OCI-LY7 (cell line): ENCODE data around the gene E2F7. TPM values are rescaled to one million over a fixed set of nuclear protein-coding genes. Genes with fewer than 3 reads are reported as not detected.

ENCODE experiments used
- BruUV-seq: library from RNA; stranded (reverse); fragments of 400-500 nt; replicated peaks from 2 replicates; lab custom pipeline; 2021; lab: Mats Ljungman, UMichigan
- CTCF ChIA-PET: fragments of 300-600 bp; sonication (Branson Sonifier 250); formaldehyde crosslinking; loops from one replicate; lab custom pipeline; 2022; ENCODE audit warnings: antibody characterized with exemption; ENCODE audit not compliant: unreplicated experiment; lab: Charles Lee
- POLR2A ChIA-PET: fragments of 300-600 bp; sonication (Branson Sonifier 250); formaldehyde crosslinking; loops from one replicate; lab custom pipeline; 2022; ENCODE audit warnings: antibody characterized with exemption; lab: Charles Lee
- DNase-seq: peaks from one replicate; pipeline ENCODE4 v3.0.0-alpha.2; 2015; ENCODE audit warnings: low spot score
- H2AFZ ChIP-seq: fragments of 200-600 bp; sonication (generic), shearing (Covaris generic); 2 replicates; pipeline ENCODE4 v1.6.1; 2014; ENCODE audit warnings: mild to moderate bottlenecking, antibody characterized with exemption, low read length, moderate library complexity
- H3K27ac ChIP-seq: fragments of 200-600 bp; sonication (generic); 2 replicates; pipeline ENCODE4 v1.5.1; 2014; ENCODE audit warnings: mixed run types, low read depth, mild to moderate bottlenecking, moderate library complexity, low read length, inconsistent platforms; ENCODE audit not compliant: poor library complexity, severe bottlenecking
- H3K36me3 ChIP-seq: fragments of 200-600 bp; sonication (generic); 2 replicates; pipeline ENCODE4 v1.6.1; 2014; ENCODE audit warnings: mild to moderate bottlenecking, antibody characterized with exemption, low read length, moderate library complexity, mixed read lengths; ENCODE audit not compliant: insufficient read depth
- H3K4me1 ChIP-seq: fragments of 200-600 bp; sonication (generic); 2 replicates; pipeline ENCODE4 v1.5.1; 2014; ENCODE audit warnings: mild to moderate bottlenecking, low read length; ENCODE audit not compliant: insufficient read depth, poor library complexity, severe bottlenecking
- H3K4me2 ChIP-seq: fragments of 200-600 bp; sonication (generic); 2 replicates; pipeline ENCODE4 v1.6.1; 2014; ENCODE audit warnings: mild to moderate bottlenecking, low read length
- H3K4me3 ChIP-seq: fragments of 200-600 bp; sonication (generic); 2 replicates; pipeline ENCODE4 v1.5.1; 2014; ENCODE audit warnings: mild to moderate bottlenecking, low read depth, low read length; ENCODE audit not compliant: poor library complexity, severe bottlenecking
- H3K79me2 ChIP-seq: fragments of 200-600 bp; sonication (generic); 2 replicates; pipeline ENCODE4 v1.6.1; 2016; ENCODE audit warnings: low read depth, mild to moderate bottlenecking, low read length, moderate library complexity, mixed read lengths; ENCODE audit not compliant: insufficient read depth
- H3K9me2 ChIP-seq: fragments of 200-600 bp; sonication (generic); 2 replicates; pipeline ENCODE4 v1.6.1; 2016; ENCODE audit warnings: mild to moderate bottlenecking, low read length, mixed read lengths; ENCODE audit not compliant: insufficient read depth
- H3K9me3 ChIP-seq: fragments of 200-600 bp; sonication (generic); 2 replicates; pipeline ENCODE4 v1.6.1; 2014; ENCODE audit warnings: mild to moderate bottlenecking, mixed run types, low read length, mixed read lengths
- H4K20me1 ChIP-seq: fragments of 200-600 bp; sonication (generic); 2 replicates; pipeline ENCODE4 v1.6.1; 2014; ENCODE audit warnings: mild to moderate bottlenecking, antibody characterized with exemption, low read length, moderate library complexity, mixed read lengths; ENCODE audit not compliant: insufficient read depth
- EZH2phosphoT487 ChIP-seq: fragments of 200-600 bp; sonication (generic); IDR thresholded peaks from 2 replicates; pipeline ENCODE4 v1.6.1; 2018; ENCODE audit warnings: low read depth, borderline replicate concordance, mild to moderate bottlenecking, mixed run types, antibody characterized with exemption, low read length, moderate library complexity, mixed read lengths
- intact Hi-C: fragments of 100-400 bp; cut with micrococcal nuclease; formaldehyde crosslinking; loops from one replicate; pipeline ENCODE4 v1.10.0; 2022; ENCODE audit not compliant: unreplicated experiment
- total RNA-seq, 2 experiments: library from RNA; depleted of rRNA in 1 of 2; stranded (reverse); fragments of >200 nt in 1 of 2; shearing (Covaris generic) in 1 of 2; gene quantifications; 2 replicates each; pipeline ENCODE4 v1.2.3, GENCODE V29; 2014 to 2022
- TF ChIP-seq, protein P1 (sequence below): fragments of 200-600 bp; sonication (generic); conservative IDR thresholded peaks from 2 replicates; pipeline ENCODE4 v1.5.1; 2014; ENCODE audit warnings: mild to moderate bottlenecking, antibody characterized with exemption, low read length, moderate library complexity, mixed read lengths

The E2F7 gene
- total RNA-seq, 2 experiments from 2014 or later, result 17.1 to 19.0 TPM

DNA sequence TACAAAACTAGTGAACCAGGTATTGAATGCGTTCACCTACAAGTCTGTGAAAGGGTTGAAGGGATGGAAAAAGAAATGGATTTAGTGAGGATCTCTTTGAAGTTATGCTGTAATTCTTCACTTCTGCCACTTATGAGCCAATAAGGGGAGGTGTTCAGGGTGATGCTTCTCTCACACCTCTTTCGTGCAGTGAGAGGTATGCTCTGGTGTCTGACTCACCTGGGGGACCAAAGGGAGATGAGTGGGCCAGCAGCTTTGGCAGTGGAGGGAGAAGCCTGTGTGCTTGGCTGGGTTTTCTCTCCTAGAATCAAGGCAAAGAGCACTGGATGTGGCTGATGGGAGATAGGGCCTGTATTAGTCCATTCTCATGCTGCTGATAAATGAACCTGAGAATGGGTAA, 45.4 kb downstream of the E2F7 start:
- no peak overlapping the region for H3K4me3 ChIP-seq
- H2AFZ ChIP-seq, result no peak overlapping the region
- POLR2A ChIA-PET, result interaction anchor here (0.6 to 1.6 kb wide), 2 partner anchors 13 to 748 kb away, joined by 5 to 7 read pairs; no protein-coding TSS in a partner anchor
- no peaks in the 10 kb centered on the region for H3K9me3 ChIP-seq
- no peaks in the 10 kb centered on the region for H4K20me1 ChIP-seq
- H3K9me2 ChIP-seq, result no peaks in the 10 kb centered on the region
- intact Hi-C loops, result no loop called here
- no peak overlapping the region for H3K4me2 ChIP-seq
- peaks cover 53% of the 10 kb centered on the region for H3K36me3 ChIP-seq
- TF ChIP-seq EZH2phosphoT487, result no peak
- TF ChIP-seq, protein P1, sequence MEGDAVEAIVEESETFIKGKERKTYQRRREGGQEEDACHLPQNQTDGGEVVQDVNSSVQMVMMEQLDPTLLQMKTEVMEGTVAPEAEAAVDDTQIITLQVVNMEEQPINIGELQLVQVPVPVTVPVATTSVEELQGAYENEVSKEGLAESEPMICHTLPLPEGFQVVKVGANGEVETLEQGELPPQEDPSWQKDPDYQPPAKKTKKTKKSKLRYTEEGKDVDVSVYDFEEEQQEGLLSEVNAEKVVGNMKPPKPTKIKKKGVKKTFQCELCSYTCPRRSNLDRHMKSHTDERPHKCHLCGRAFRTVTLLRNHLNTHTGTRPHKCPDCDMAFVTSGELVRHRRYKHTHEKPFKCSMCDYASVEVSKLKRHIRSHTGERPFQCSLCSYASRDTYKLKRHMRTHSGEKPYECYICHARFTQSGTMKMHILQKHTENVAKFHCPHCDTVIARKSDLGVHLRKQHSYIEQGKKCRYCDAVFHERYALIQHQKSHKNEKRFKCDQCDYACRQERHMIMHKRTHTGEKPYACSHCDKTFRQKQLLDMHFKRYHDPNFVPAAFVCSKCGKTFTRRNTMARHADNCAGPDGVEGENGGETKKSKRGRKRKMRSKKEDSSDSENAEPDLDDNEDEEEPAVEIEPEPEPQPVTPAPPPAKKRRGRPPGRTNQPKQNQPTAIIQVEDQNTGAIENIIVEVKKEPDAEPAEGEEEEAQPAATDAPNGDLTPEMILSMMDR, result no peak
- H3K79me2 ChIP-seq, result no peaks in the 10 kb centered on the region
- no peak overlapping the region for H3K27ac ChIP-seq
- no peak for DNase-seq
- CTCF ChIA-PET, result no interaction called here
- no peaks in the 10 kb centered on the region for H3K4me1 ChIP-seq
- BruUV-seq, result no TSS peak

- Histone ChIP-seq H3K36me3 (peaks cover 25% of the 10 kb centered on the region), H3K4me3 (no peak overlapping the region), H3K79me2 (no peaks in the 10 kb centered on the region), H3K27ac (no peak overlapping the region), H3K9me2 (no peaks in the 10 kb centered on the region), H4K20me1 (no peaks in the 10 kb centered on the region), H3K4me2 (no peak overlapping the region), H3K4me1 (no peaks in the 10 kb centered on the region), H2AFZ (no peak overlapping the region), H3K9me3 (no peaks in the 10 kb centered on the region)
- TF ChIP-seq EZH2phosphoT487, result no peak
- TF ChIP-seq, protein P1, result no peak
- intact Hi-C loops, result no loop called here
- DNase-seq, result no peak
- no TSS peak for BruUV-seq
- ChIA-PET CTCF (no interaction called here), POLR2A (no interaction called here)
These were observed 48.8 kb downstream of the E2F7 start for GRCh38 chr12:77016606-77017005.

DNA sequence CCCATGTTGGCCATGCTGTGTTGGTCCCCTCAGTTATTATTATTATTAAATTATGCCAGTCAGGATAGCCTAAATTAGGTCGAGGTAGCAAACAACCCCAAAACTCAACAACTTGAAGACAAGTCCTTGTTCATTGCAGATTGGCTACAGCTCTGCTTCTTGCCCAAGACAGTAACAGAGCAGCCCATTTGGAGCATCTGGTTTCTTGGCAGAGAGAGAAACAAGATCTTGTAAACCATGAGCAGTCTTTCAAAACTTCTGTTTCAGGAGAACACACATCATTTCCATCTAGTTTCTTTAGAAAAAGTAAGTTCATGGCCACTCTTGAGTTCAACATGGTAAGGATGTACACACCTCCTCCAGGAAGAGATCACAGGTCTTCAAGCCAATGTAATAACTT, 52.3 kb downstream of the E2F7 start:
- H3K27ac ChIP-seq, result no peak overlapping the region
- no peak overlapping the region for H2AFZ ChIP-seq
- DNase-seq, result no peak
- intact Hi-C loops, result no loop called here
- no peaks in the 10 kb centered on the region for H3K9me3 ChIP-seq
- H3K79me2 ChIP-seq, result no peaks in the 10 kb centered on the region
- H3K9me2 ChIP-seq, result no peaks in the 10 kb centered on the region
- no TSS peak for BruUV-seq
- no peaks in the 10 kb centered on the region for H3K4me1 ChIP-seq
- ChIA-PET POLR2A (no interaction called here), CTCF (no interaction called here)
- TF ChIP-seq EZH2phosphoT487, result no peak
- TF ChIP-seq, protein P1, result no peak
- H3K4me3 ChIP-seq, result no peak overlapping the region
- no peak overlapping the region for H3K4me2 ChIP-seq
- 0 out of 2 replicates have a peak, but pooled peaks cover 4% of the 10 kb centered on the region for H3K36me3 ChIP-seq
- no peaks in the 10 kb centered on the region for H4K20me1 ChIP-seq
